ENCODE data around the gene PFKP. TPM values are rescaled to one million over a fixed set of nuclear protein-coding genes. Genes with fewer than 3 reads are reported as not detected.
"Not testable (repeated sequence)": the region's sequence is repeated elsewhere in the genome, so short reads cannot be mapped to it uniquely, and the experiment has no call there.

PFKP gene
- total RNA-seq, 4 donors from 2014 or later: 54.9 to 79.3 (median 65.5) TPM

- TF ChIP-seq CTCF (IDR thresholded peaks at IDR 0.05) (no peak), POLR2A (IDR thresholded peaks at IDR 0.05) (no peak)
- WGBS, 2 donors: 77 to 87% methylated on average over 27 to 28 of the region's 28 CpGs
- intact Hi-C loops (cut with DNase I; ENCODE audit: low total_unique reads): no loop called here
- H3K4me3 ChIP-seq (ENCODE audit: low read depth, poor library complexity, severe bottlenecking): no peak overlapping the region
- DNase-seq (ENCODE audit: low spot score in 2 of 2): no peak
These were observed 37.0 kb downstream of the PFKP start for GRCh38 chr10:3104251-3104918.

GRCh38 chr10:3105166-3105565, 37.8 kb downstream of the PFKP start:
- WGBS, 2 donors: 91 to 95% methylated on average over 11 to 19 of the region's 20 CpGs
- no peak overlapping the region for H3K4me3 ChIP-seq (ENCODE audit: low read depth, poor library complexity, severe bottlenecking)
- intact Hi-C loops (cut with DNase I; ENCODE audit: low total_unique reads): no loop called here
- no peak for TF ChIP-seq POLR2A (IDR thresholded peaks at IDR 0.05)
- no peak for TF ChIP-seq CTCF (IDR thresholded peaks at IDR 0.05)
- no peak for DNase-seq (ENCODE audit: low spot score in 2 of 2)

GRCh38 chr10:3105905-3106304, 38.6 kb downstream of the PFKP start:
- intact Hi-C loops (cut with DNase I; ENCODE audit: low total_unique reads): no loop called here
- no peak overlapping the region for H3K4me3 ChIP-seq (ENCODE audit: low read depth, poor library complexity, severe bottlenecking)
- no peak for DNase-seq (ENCODE audit: low spot score in 2 of 2)
- 85 to 93% methylated on average over 16 to 20 of the region's 20 CpGs for WGBS, 2 donors
- TF ChIP-seq POLR2A (IDR thresholded peaks at IDR 0.05) (no peak), CTCF (IDR thresholded peaks at IDR 0.05) (no peak)

- whole genome bisulfite sequencing, 2 donors: 90 to 97% methylated on average over 6 to 8 of the region's 10 CpGs
- DNase-seq (ENCODE audit: low spot score in 2 of 2); intact Hi-C loops (cut with DNase I; ENCODE audit: low total_unique reads); H3K4me3 ChIP-seq (ENCODE audit: low read depth, poor library complexity, severe bottlenecking): not testable (repeated sequence)
These were observed 39.0 kb downstream of the PFKP start for GRCh38 chr10:3106328-3106727.

- TF ChIP-seq CTCF (IDR thresholded peaks at IDR 0.05) (no peak), POLR2A (IDR thresholded peaks at IDR 0.05) (no peak)
- DNase-seq (ENCODE audit: low spot score in 2 of 2): no peak
- intact Hi-C loops (cut with DNase I; ENCODE audit: low total_unique reads): no loop called here
- 47 to 52% methylated on average over 4 of the region's 5 CpGs for WGBS, 2 donors
- H3K4me3 ChIP-seq (ENCODE audit: low read depth, poor library complexity, severe bottlenecking): no peak overlapping the region
These were observed 39.6 kb downstream of the PFKP start for GRCh38 chr10:3106928-3107425.

GRCh38 chr10:3107426-3107961, 40.1 kb downstream of the PFKP start:
- peak; percentile 70 to 93 for DNase-seq (ENCODE audit: low spot score in 2 of 2)

More at GRCh38 chr10:3107426-3107961, 40.1 kb downstream of the PFKP start:
- no peak for TF ChIP-seq CTCF (IDR thresholded peaks at IDR 0.05)
- no peak for TF ChIP-seq POLR2A (IDR thresholded peaks at IDR 0.05)
- 44 to 69% methylated on average over 16 to 22 of the region's 22 CpGs for WGBS, 2 donors
- no peak overlapping the region for H3K4me3 ChIP-seq (ENCODE audit: low read depth, poor library complexity, severe bottlenecking)
- intact Hi-C loops (cut with DNase I; ENCODE audit: low total_unique reads): no loop called here

Data from lower leg skin (tissue), 4 donors.